Panc1 (cell line): ENCODE results near the gene PSMC1.

ENCODE experiments used
- CTCF ChIP-seq: fragments of 450-650 bp; IDR thresholded peaks from 2 replicates; pipeline ENCODE4 v1.5.1; 2017; ENCODE audit warnings: mild to moderate bottlenecking
- POLR2AphosphoS5 ChIP-seq: IDR thresholded peaks from 2 replicates; pipeline ENCODE4 v1.6.1; 2012; ENCODE audit warnings: mild to moderate bottlenecking, low read depth, low read length, moderate library complexity
- REST ChIP-seq, 2 experiments: IDR thresholded peaks; 2 replicates each; pipeline ENCODE4 v1.6.1; 2011 to 2012; ENCODE audit warnings: low read depth in 2 of 2, control low read depth in 1 of 2, low read length in 1 of 2, mild to moderate bottlenecking in 1 of 2, moderate library complexity in 1 of 2; ENCODE audit not compliant: insufficient read depth in 1 of 2
- TCF7L2 ChIP-seq: IDR thresholded peaks from 2 replicates; pipeline ENCODE4 v1.6.1; 2011; ENCODE audit warnings: mild to moderate bottlenecking, low read depth, low read length, inconsistent platforms

- TF ChIP-seq TCF7L2 (no peak), CTCF (no peak), POLR2AphosphoS5 (no peak), REST (IDR thresholded peaks at IDR 0.05; ENCODE audit: insufficient read depth in 1 of 2, low read depth in 2 of 2, low read length in 1 of 2) (no peak)
Observed at GRCh38 chr14:90248594-90248993, 7.8 kb upstream of the PSMC1 start.
